ENCODE results near the gene LRP8. TPM values are rescaled to one million over a fixed set of nuclear protein-coding genes. Genes with fewer than 3 reads are reported as not detected.

LRP8 gene
- total and polyA plus RNA-seq, 2 donors from 2014 or later, result 1.4 to 6.9 TPM

DNA sequence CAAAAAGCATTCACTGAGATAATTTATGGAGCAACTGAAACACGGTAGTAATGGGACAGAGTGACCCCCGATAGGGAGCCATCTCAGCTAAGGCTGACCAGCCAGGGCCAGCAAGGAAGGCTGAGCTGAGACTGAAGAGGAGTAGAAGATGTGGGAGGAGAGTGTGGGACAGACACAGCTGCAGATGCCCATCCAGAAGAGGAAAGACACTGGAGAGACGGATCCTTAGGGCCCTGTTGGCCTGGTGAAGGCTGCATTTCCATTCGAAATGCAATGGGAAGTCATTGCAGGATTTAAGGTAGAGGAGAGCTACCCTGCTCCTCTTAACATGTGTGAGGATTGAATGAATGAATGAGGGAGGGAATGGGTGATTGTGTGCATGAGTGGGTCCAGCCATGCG, 44.0 kb upstream of the LRP8 start:
- TF ChIP-seq, protein P1, sequence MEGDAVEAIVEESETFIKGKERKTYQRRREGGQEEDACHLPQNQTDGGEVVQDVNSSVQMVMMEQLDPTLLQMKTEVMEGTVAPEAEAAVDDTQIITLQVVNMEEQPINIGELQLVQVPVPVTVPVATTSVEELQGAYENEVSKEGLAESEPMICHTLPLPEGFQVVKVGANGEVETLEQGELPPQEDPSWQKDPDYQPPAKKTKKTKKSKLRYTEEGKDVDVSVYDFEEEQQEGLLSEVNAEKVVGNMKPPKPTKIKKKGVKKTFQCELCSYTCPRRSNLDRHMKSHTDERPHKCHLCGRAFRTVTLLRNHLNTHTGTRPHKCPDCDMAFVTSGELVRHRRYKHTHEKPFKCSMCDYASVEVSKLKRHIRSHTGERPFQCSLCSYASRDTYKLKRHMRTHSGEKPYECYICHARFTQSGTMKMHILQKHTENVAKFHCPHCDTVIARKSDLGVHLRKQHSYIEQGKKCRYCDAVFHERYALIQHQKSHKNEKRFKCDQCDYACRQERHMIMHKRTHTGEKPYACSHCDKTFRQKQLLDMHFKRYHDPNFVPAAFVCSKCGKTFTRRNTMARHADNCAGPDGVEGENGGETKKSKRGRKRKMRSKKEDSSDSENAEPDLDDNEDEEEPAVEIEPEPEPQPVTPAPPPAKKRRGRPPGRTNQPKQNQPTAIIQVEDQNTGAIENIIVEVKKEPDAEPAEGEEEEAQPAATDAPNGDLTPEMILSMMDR (IDR thresholded peaks at IDR 0.05; ENCODE audit: borderline replicate concordance, extremely low read depth, insufficient read depth), result no peak
- Histone ChIP-seq H3K27ac (ENCODE audit: low read depth in 2 of 2, low read length in 2 of 2) (no peak overlapping the region), H3K4me1 (ENCODE audit: control insufficient read depth in 2 of 3, insufficient read depth in 2 of 3, low read depth in 1 of 3, low read length in 3 of 3) (no peaks in the 10 kb centered on the region), H3K9ac (ENCODE audit: low read length in 3 of 3) (no peak overlapping the region), H3K4me3 (ENCODE audit: low read length in 3 of 3) (no peak overlapping the region), H3K36me3 (ENCODE audit: control insufficient read depth in 2 of 3, insufficient read depth in 3 of 3, low read length in 3 of 3) (no peaks in the 10 kb centered on the region), H3K9me3 (ENCODE audit: control insufficient read depth in 2 of 3, insufficient read depth in 1 of 3, low read length in 3 of 3) (no peaks in the 10 kb centered on the region), H3K27me3 (ENCODE audit: control insufficient read depth, insufficient read depth, low read length) (no peaks in the 10 kb centered on the region)
- FAIRE-seq, result no peak
- DNase-seq, result peak in 3 of 5 donors; percentile 5 to 23 (median 7)
- intact Hi-C loops (cut with DNase I), result no loop called here

DNA sequence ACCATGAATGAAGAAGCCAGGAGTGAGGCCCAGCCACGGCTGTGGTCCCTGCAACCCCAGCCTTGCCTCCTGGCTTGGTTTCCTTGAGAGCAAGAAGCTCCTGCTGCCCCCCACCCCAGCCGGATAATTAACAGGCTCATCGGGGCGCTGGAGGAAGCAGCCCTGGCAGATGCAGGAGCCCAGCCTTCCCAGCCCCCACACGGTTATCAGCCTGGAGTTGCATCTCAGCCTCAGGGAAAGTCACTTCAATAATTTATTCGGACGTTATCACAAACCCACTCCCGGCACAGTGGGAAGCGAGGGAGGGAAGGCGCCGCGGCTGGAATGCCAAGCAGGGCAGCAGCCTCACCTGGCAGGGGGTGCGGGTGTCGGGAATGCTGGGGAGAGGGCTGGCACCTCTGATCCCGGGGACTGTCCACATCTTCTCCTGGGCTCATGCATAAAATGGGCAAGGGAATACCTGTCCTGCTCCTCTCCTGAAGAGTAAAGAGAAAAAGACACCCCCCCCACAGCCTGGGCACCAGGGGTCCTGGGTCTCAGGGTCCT, 43.3 kb upstream of the LRP8 start:
- intact Hi-C loops (cut with DNase I), result no loop called here
- H3K36me3 ChIP-seq (ENCODE audit: control insufficient read depth in 2 of 3, insufficient read depth in 3 of 3, low read length in 3 of 3), result no peaks in the 10 kb centered on the region
- no peaks in the 10 kb centered on the region for H3K9me3 ChIP-seq (ENCODE audit: control insufficient read depth in 2 of 3, insufficient read depth in 1 of 3, low read length in 3 of 3)
- TF ChIP-seq, protein P1 (IDR thresholded peaks at IDR 0.05; ENCODE audit: borderline replicate concordance, extremely low read depth, insufficient read depth), result no peak
- H3K4me1 ChIP-seq (ENCODE audit: control insufficient read depth in 2 of 3, insufficient read depth in 2 of 3, low read depth in 1 of 3, low read length in 3 of 3), result no peaks in the 10 kb centered on the region
- no peak overlapping the region for H3K4me3 ChIP-seq (ENCODE audit: low read length in 3 of 3)
- H3K27ac ChIP-seq (ENCODE audit: low read depth in 2 of 2, low read length in 2 of 2), result no peak overlapping the region
- no peak for FAIRE-seq
- peak in 3 of 5 donors; percentile 10 to 63 (median 48) for DNase-seq
- H3K9ac ChIP-seq (ENCODE audit: low read length in 3 of 3), result no peak overlapping the region
- H3K27me3 ChIP-seq (ENCODE audit: control insufficient read depth, insufficient read depth, low read length), result no peaks in the 10 kb centered on the region

DNA sequence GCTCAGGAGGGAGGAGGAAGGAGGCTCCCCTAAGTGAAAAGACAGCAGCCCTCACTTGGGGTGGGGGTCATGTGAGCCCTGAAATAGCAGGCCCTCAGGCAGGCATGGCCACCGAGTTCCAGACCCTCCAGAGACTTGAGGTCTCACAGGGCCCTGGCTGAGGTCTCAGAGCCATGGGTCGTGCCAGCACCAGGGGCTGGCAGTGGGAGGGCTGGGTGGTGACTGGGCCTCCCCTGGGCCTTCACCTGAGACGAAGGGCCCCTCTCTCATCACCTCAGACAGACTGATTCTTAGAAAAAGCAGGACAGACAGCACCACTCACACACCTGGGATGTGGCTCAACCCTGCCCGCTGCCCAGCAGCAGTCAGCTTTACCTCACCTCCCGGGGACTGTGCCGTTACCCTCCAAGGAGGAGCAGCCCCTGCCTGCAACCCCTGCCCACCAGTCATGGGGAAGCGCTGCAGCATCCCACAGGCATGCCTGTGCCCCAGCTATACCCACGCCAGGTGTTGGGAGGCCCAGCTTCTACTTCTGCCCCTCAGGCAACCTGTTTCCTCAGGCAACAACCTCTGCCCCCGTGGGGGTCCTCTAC, 42.6 kb upstream of the LRP8 start:
- Histone ChIP-seq H3K4me3 (ENCODE audit: low read length in 3 of 3) (no peak overlapping the region), H3K9ac (ENCODE audit: low read length in 3 of 3) (no peak overlapping the region), H3K9me3 (ENCODE audit: control insufficient read depth in 2 of 3, insufficient read depth in 1 of 3, low read length in 3 of 3) (no peaks in the 10 kb centered on the region), H3K36me3 (ENCODE audit: control insufficient read depth in 2 of 3, insufficient read depth in 3 of 3, low read length in 3 of 3) (no peaks in the 10 kb centered on the region), H3K27me3 (ENCODE audit: control insufficient read depth, insufficient read depth, low read length) (no peaks in the 10 kb centered on the region), H3K4me1 (ENCODE audit: control insufficient read depth in 2 of 3, insufficient read depth in 2 of 3, low read depth in 1 of 3, low read length in 3 of 3) (no peaks in the 10 kb centered on the region), H3K27ac (ENCODE audit: low read depth in 2 of 2, low read length in 2 of 2) (no peak overlapping the region)
- TF ChIP-seq, protein P1 (IDR thresholded peaks at IDR 0.05; ENCODE audit: borderline replicate concordance, extremely low read depth, insufficient read depth), result no peak
- FAIRE-seq (no peak), DNase-seq (peak in 3 of 5 donors; percentile 4 to 61 (median 31))
- intact Hi-C loops (cut with DNase I), result no loop called here

All from kidney (tissue), 14 donors.